Measurements from ENCODE around the gene RSU1. TPM values are rescaled to one million over a fixed set of nuclear protein-coding genes. Genes with fewer than 3 reads are reported as not detected.

RSU1 gene
- polyA plus RNA-seq, 1 donor (not counting 4 experiments of a cell fraction or from before 2014, with no cell fraction given): 125 TPM

GRCh38 chr10:16746856-16747255, 70.4 kb downstream of the RSU1 start:
- peaks cover 2 to 5% of the 10 kb centered on the region in 2 experiments for H3K36me3 ChIP-seq (ENCODE audit: control insufficient read depth in 2 of 2, extremely low read depth in 1 of 2, insufficient read depth in 2 of 2, low read length in 2 of 2)
- no peak overlapping the region for H2AFZ ChIP-seq (ENCODE audit: control insufficient read depth, low read length)
- no peaks in the 10 kb centered on the region for H3K27me3 ChIP-seq (ENCODE audit: control insufficient read depth, extremely low read depth, insufficient read depth, low read length)
- H3K27ac ChIP-seq (ENCODE audit: control insufficient read depth, insufficient read depth, low read length): no peak overlapping the region
- dilution Hi-C loops (cut with MboI; ENCODE audit: extremely low pct_ligation_motif_present, low sequenced_read_pairs): no loop called here
- no peaks in the 10 kb centered on the region for H3K9me3 ChIP-seq (ENCODE audit: control insufficient read depth, low read depth, low read length)
- DNase-seq (ENCODE audit: low read depth, low spot score): no peak
- no peak for FAIRE-seq
- H4K20me1 ChIP-seq (ENCODE audit: control insufficient read depth, extremely low read depth, insufficient read depth, low read length): no peaks in the 10 kb centered on the region
- no peak overlapping the region for H3K9ac ChIP-seq (ENCODE audit: control insufficient read depth, extremely low read depth, insufficient read depth, low read length)
- H3K4me3 ChIP-seq (ENCODE audit: control insufficient read depth in 2 of 3, extremely low read depth in 1 of 3, insufficient read depth in 2 of 3, low read depth in 1 of 3, low read length in 3 of 3): no peak overlapping the region
- H3K79me2 ChIP-seq (ENCODE audit: control insufficient read depth, insufficient read depth, low read length): no peaks in the 10 kb centered on the region
- no peaks in the 10 kb centered on the region for H3K4me1 ChIP-seq (ENCODE audit: control insufficient read depth, extremely low read depth, insufficient read depth, low read length)
- no peaks in the 10 kb centered on the region for H3K9me1 ChIP-seq (ENCODE audit: control insufficient read depth, extremely low read depth, insufficient read depth, low read length)
- TF ChIP-seq CTCF (optimal IDR thresholded peaks at IDR 0.05 in 1 of 3, IDR thresholded peaks at IDR 0.05 in 1 of 3, conservative IDR thresholded peaks at IDR 0.05 in 1 of 3; ENCODE audit: extremely low read depth in 1 of 3, insufficient read depth in 2 of 3, low read length in 3 of 3) (no peak), EZH2 (IDR thresholded peaks at IDR 0.05; ENCODE audit: low read length) (no peak)
- H3K4me2 ChIP-seq (ENCODE audit: control insufficient read depth, extremely low read depth, insufficient read depth, low read depth, low read length): no peak overlapping the region

- Histone ChIP-seq H2AFZ (ENCODE audit: control insufficient read depth, low read length) (no peak overlapping the region), H3K9ac (ENCODE audit: control insufficient read depth, extremely low read depth, insufficient read depth, low read length) (no peak overlapping the region), H3K9me1 (ENCODE audit: control insufficient read depth, extremely low read depth, insufficient read depth, low read length) (no peaks in the 10 kb centered on the region), H3K9me3 (ENCODE audit: control insufficient read depth, low read depth, low read length) (no peaks in the 10 kb centered on the region), H3K27me3 (ENCODE audit: control insufficient read depth, extremely low read depth, insufficient read depth, low read length) (no peaks in the 10 kb centered on the region), H3K79me2 (ENCODE audit: control insufficient read depth, insufficient read depth, low read length) (no peaks in the 10 kb centered on the region), H3K27ac (ENCODE audit: control insufficient read depth, insufficient read depth, low read length) (no peak overlapping the region), H3K4me1 (ENCODE audit: control insufficient read depth, extremely low read depth, insufficient read depth, low read length) (no peaks in the 10 kb centered on the region), H3K36me3 (ENCODE audit: control insufficient read depth in 2 of 2, extremely low read depth in 1 of 2, insufficient read depth in 2 of 2, low read length in 2 of 2) (peaks cover 1 to 5% of the 10 kb centered on the region in 2 experiments), H3K4me2 (ENCODE audit: control insufficient read depth, extremely low read depth, insufficient read depth, low read depth, low read length) (no peak overlapping the region), H3K4me3 (ENCODE audit: control insufficient read depth in 2 of 3, extremely low read depth in 1 of 3, insufficient read depth in 2 of 3, low read depth in 1 of 3, low read length in 3 of 3) (no peak overlapping the region), H4K20me1 (ENCODE audit: control insufficient read depth, extremely low read depth, insufficient read depth, low read length) (no peaks in the 10 kb centered on the region)
- dilution Hi-C loops (cut with MboI; ENCODE audit: extremely low pct_ligation_motif_present, low sequenced_read_pairs): no loop called here
- DNase-seq (ENCODE audit: low read depth, low spot score): no peak
- FAIRE-seq: no peak
- no peak for TF ChIP-seq CTCF (optimal IDR thresholded peaks at IDR 0.05 in 1 of 3, IDR thresholded peaks at IDR 0.05 in 1 of 3, conservative IDR thresholded peaks at IDR 0.05 in 1 of 3; ENCODE audit: extremely low read depth in 1 of 3, insufficient read depth in 2 of 3, low read length in 3 of 3)
- TF ChIP-seq EZH2 (IDR thresholded peaks at IDR 0.05; ENCODE audit: low read length): no peak
Measured at GRCh38 chr10:16745061-16745460, 72.2 kb downstream of the RSU1 start.
